K562 (cell line): ENCODE data around the gene RNF112. TPM values are rescaled to one million over a fixed set of nuclear protein-coding genes. Genes with fewer than 3 reads are reported as not detected.

Experiments used
- ARHGAP35 ChIP-seq: fragments of 450-650 bp; IDR thresholded peaks from 2 replicates; pipeline ENCODE4 v1.6.1; 2018; ENCODE audit not compliant: partially characterized antibody
- BRD9 ChIP-seq: fragments of 450-650 bp; IDR thresholded peaks from 2 replicates; pipeline ENCODE4 v1.6.1; 2018; ENCODE audit warnings: low read depth; ENCODE audit not compliant: partially characterized antibody
- CBFB ChIP-seq: sonication (generic); formaldehyde crosslinking; IDR thresholded peaks from 2 replicates; pipeline ENCODE4 v1.4.0; 2020; ENCODE audit warnings: mild to moderate bottlenecking, missing genetic modification reagents
- ELF4 ChIP-seq: fragments of 450-650 bp; formaldehyde crosslinking; IDR thresholded peaks from 2 replicates; pipeline ENCODE4 v1.4.0; 2022; ENCODE audit warnings: missing genetic modification characterization
- GTF2E2 ChIP-seq: fragments of 200-800 bp; sonication (Bioruptor generic); IDR thresholded peaks from 2 replicates; pipeline ENCODE4 v1.6.1; 2016; ENCODE audit warnings: missing genetic modification characterization, missing compliant biosample characterization
- HNRNPK ChIP-seq: fragments of 200-400 bp; formaldehyde crosslinking; IDR thresholded peaks from one replicate; pipeline ENCODE4 v1.6.1; 2018; ENCODE audit warnings: mild to moderate bottlenecking, low read depth, low read length; ENCODE audit not compliant: poor library complexity, severe bottlenecking
- NFE2 ChIP-seq: IDR thresholded peaks from 2 replicates; pipeline ENCODE4 v1.6.1; 2014; ENCODE audit warnings: antibody characterized with exemption, low read depth
- PML ChIP-seq: IDR thresholded peaks from 2 replicates; pipeline ENCODE4 v1.6.1; 2012; ENCODE audit warnings: low read length, inconsistent platforms
- POLR2AphosphoS5 ChIP-seq: IDR thresholded peaks from 2 replicates; pipeline ENCODE4 v1.6.1; 2011; ENCODE audit warnings: mild to moderate bottlenecking, low read depth, low read length, moderate library complexity; ENCODE audit not compliant: control insufficient read depth, insufficient read depth
- PTTG1 ChIP-seq: fragments of 450-650 bp; IDR thresholded peaks from 2 replicates; pipeline ENCODE4 v1.6.1; 2016; ENCODE audit warnings: low read depth, mild to moderate bottlenecking, missing genetic modification characterization, missing compliant biosample characterization
- REST ChIP-seq, 2 experiments: fragments of 450-650 bp; formaldehyde crosslinking in 1 of 2; IDR thresholded peaks; 2 replicates each; pipeline versions ENCODE4 v1.4.0 to v1.6.1; 2014 to 2020; ENCODE audit warnings: mild to moderate bottlenecking in 2 of 2, borderline replicate concordance in 1 of 2, low read depth in 1 of 2
- SAP30 ChIP-seq: fragments of 200-600 bp; sonication (generic); IDR thresholded peaks from 2 replicates; pipeline ENCODE4 v1.6.1; 2012; ENCODE audit warnings: borderline replicate concordance, low read depth, mild to moderate bottlenecking, moderate library complexity, low read length, control low read depth, inconsistent platforms; ENCODE audit not compliant: insufficient read depth, poor library complexity, severe bottlenecking
- SRF ChIP-seq, 2 experiments: fragments of 250-450, 450-650 bp in 1 of 2; sonication (Bioruptor Pico) in 1 of 2; sonication (generic) in 1 of 2; formaldehyde crosslinking; IDR thresholded peaks; 2 replicates each; pipeline versions ENCODE4 v1.5.0 to v1.5.1; 2020 to 2022; ENCODE audit warnings: mild to moderate bottlenecking in 1 of 2, missing genetic modification reagents in 1 of 2
- TEAD2 ChIP-seq: fragments of 450-650 bp; IDR thresholded peaks from 2 replicates; pipeline ENCODE4 v1.6.1; 2016; ENCODE audit warnings: missing genetic modification characterization, control low read depth, missing compliant biosample characterization
- ZNF398 ChIP-seq: fragments of 250-450 bp; sonication (Bioruptor Pico); IDR thresholded peaks from 2 replicates; pipeline ENCODE4 v1.8.0; 2021; ENCODE audit warnings: moderate library complexity, mild to moderate bottlenecking, inconsistent platforms
- polyA plus RNA-seq, 8 experiments: library from polyadenylated mRNA; depleted of rRNA in 4 of 8; stranded (reverse) in 5 of 8; unstranded in 3 of 8; fragments of >200 nt; fragmentation: Nextera tagmentation in 2 of 8; fragmentation: Illumina TruSeq in 1 of 8; extraction: Ambion mirVana in 2 of 8; extraction: Trizol in 1 of 8; gene quantifications; 2 replicates each; pipeline versions ENCODE4 v1.2.1 to v1.2.3, GENCODE V29; 2011 to 2014; ENCODE audit warnings: inconsistent platforms in 1 of 8, missing spikeins in 1 of 8
- total RNA-seq, 7 experiments: library from RNA; depleted of rRNA in 6 of 7; stranded (reverse); fragments of >200 nt in 6 of 7; fragmentation: Illumina TruSeq in 2 of 7; extraction: Trizol in 2 of 7; gene quantifications; 2 replicates each; pipeline versions ENCODE4 v1.2.1 to v1.2.3, GENCODE V29; 2011 to 2021; ENCODE audit warnings: low replicate concordance in 1 of 7

Gene RNF112
- total and polyA plus RNA-seq, 9 of the 15 experiments (the other 6 are each of a cell fraction or from before 2014, with no cell fraction given) = 0.05 TPM; not detected in 8

- TF ChIP-seq SRF (CRISPR knock-in tag; IDR thresholded peaks at IDR 0.05) (no peak), REST (IDR thresholded peaks at IDR 0.05; ENCODE audit: borderline replicate concordance) (peak; percentile 98), REST (CRISPR knock-in tag; IDR thresholded peaks at IDR 0.05; ENCODE audit: low read depth) (peak; percentile 94), ARHGAP35 (no peak), GTF2E2 (tag) (no peak), HNRNPK (no peak), ELF4 (no peak), PTTG1 (tag) (no peak), CBFB (no peak), ZNF398 (no peak), SAP30 (no peak), BRD9 (no peak), PML (peak; percentile 42; the same call in 1 of the 2 replicates), POLR2AphosphoS5 (peak; percentile 66), TEAD2 (tag) (no peak), NFE2 (no peak)
Observed at GRCh38 chr17:19377602-19378415, 33.2 kb upstream of the RNF112 start (continued).
